HepG2 (cell line): Measurements from ENCODE around the gene ELAVL3.
"Not testable (repeated sequence)": the region's sequence is repeated elsewhere in the genome, so short reads cannot be mapped to it uniquely, and the experiment has no call there.

ENCODE experiments used
- ARID2 ChIP-seq: sonication (generic); formaldehyde crosslinking; IDR thresholded peaks from 2 replicates; pipeline ENCODE4 v1.8.1; 2022; ENCODE audit warnings: mild to moderate bottlenecking, missing genetic modification reagents, borderline replicate concordance
- MAFK ChIP-seq, 2 experiments: IDR thresholded peaks in 1 of 2; conservative IDR thresholded peaks in 1 of 2; 2 replicates each; pipeline ENCODE4 v1.6.1; 2011; ENCODE audit warnings: improper control_type of control experiment in 2 of 2, low read length in 2 of 2
- NFE2L2 ChIP-seq: fragments of 150-350 bp; IDR thresholded peaks from 2 replicates; pipeline ENCODE4 v1.6.1; 2014; ENCODE audit warnings: low read length
- POLR2AphosphoS5 ChIP-seq: IDR thresholded peaks from 2 replicates; pipeline ENCODE4 v1.6.1; 2012; ENCODE audit warnings: low read depth, low read length
- ZNF225 ChIP-seq: sonication (generic); formaldehyde crosslinking; IDR thresholded peaks from 2 replicates; pipeline ENCODE4 v1.4.0; 2020; ENCODE audit warnings: mild to moderate bottlenecking, missing genetic modification reagents
- ZNF558 ChIP-seq: sonication (generic); formaldehyde crosslinking; IDR thresholded peaks from 2 replicates; pipeline ENCODE4 v1.9.0; 2022; ENCODE audit warnings: mild to moderate bottlenecking, missing genetic modification reagents, borderline replicate concordance
- ZNF576 ChIP-seq: sonication (generic); formaldehyde crosslinking; IDR thresholded peaks from 2 replicates; pipeline ENCODE4 v1.4.0; 2020; ENCODE audit warnings: mild to moderate bottlenecking, missing genetic modification reagents

GRCh38 chr19:11433526-11433925, 47.3 kb downstream of the ELAVL3 start:
- TF ChIP-seq ARID2; ZNF576 (CRISPR knock-in tag); ZNF225 (CRISPR knock-in tag); MAFK (conservative IDR thresholded peaks at IDR 0.05 in 1 of 2, IDR thresholded peaks at IDR 0.05 in 1 of 2; ENCODE audit: low read length in 2 of 2); NFE2L2; ZNF558; POLR2AphosphoS5: not testable (repeated sequence)
